IMR-90 (cell line): Measurements from ENCODE around the gene PHACTR3. TPM values are rescaled to one million over a fixed set of nuclear protein-coding genes. Genes with fewer than 3 reads are reported as not detected.

Source experiments
- ATAC-seq: fragments of 200-7000 bp; cut with Tn5 transposase; 2 replicates; pipeline ENCODE4 v1.9.1; 2020; ENCODE audit warnings: low read depth, mild to moderate bottlenecking, moderate library complexity
- BruUV-seq: library from RNA; stranded (reverse); fragments of 400-500 nt; replicated peaks from 2 replicates; lab custom pipeline; 2021; lab: Mats Ljungman, UMichigan
- CTCF ChIA-PET: fragments of 300-600 bp; formaldehyde crosslinking; extraction: SDS; loops from one replicate; lab custom pipeline; 2021; ENCODE audit warnings: antibody characterized with exemption; lab: Yijun Ruan, JAX
- POLR2A ChIA-PET: fragments of 300-600 bp; sonication (Branson Sonifier 250); formaldehyde crosslinking; loops from one replicate; lab custom pipeline; 2022; ENCODE audit warnings: antibody characterized with exemption; ENCODE audit not compliant: unreplicated experiment; lab: Charles Lee
- DNase-seq: peaks from one replicate; pipeline ENCODE4 v3.0.0; 2013
- H2AFZ ChIP-seq: replicated peaks from 2 replicates; pipeline ENCODE3; 2013; ENCODE audit warnings: low read length, mild to moderate bottlenecking; ENCODE audit not compliant: poor library complexity
- H2AK5ac ChIP-seq: 2 replicates; pipeline ENCODE4 v1.6.1; 2013; ENCODE audit warnings: low read depth, low read length, inconsistent platforms
- H2AK9ac ChIP-seq: replicated peaks from 2 replicates; pipeline ENCODE3; 2013; ENCODE audit warnings: mild to moderate bottlenecking, low read depth, low read length, moderate library complexity; ENCODE audit not compliant: poor library complexity
- H2BK120ac ChIP-seq: 2 replicates; pipeline ENCODE4 v1.6.1; 2013; ENCODE audit warnings: low read depth, low read length, inconsistent platforms
- H2BK15ac ChIP-seq: 3 replicates; pipeline ENCODE4 v1.6.1; 2013; ENCODE audit warnings: low read depth, low read length, inconsistent platforms
- H2BK20ac ChIP-seq: 2 replicates; pipeline ENCODE4 v1.6.1; 2013; ENCODE audit warnings: low read depth, mild to moderate bottlenecking, inconsistent platforms, low read length, moderate library complexity
- H2BK5ac ChIP-seq: 2 replicates; pipeline ENCODE4 v1.6.1; 2013; ENCODE audit warnings: mild to moderate bottlenecking, low read depth, low read length, inconsistent platforms; ENCODE audit not compliant: poor library complexity, severe bottlenecking
- H3K14ac ChIP-seq: replicated peaks from 2 replicates; pipeline ENCODE4 v1.6.1; 2013; ENCODE audit warnings: low read depth, low read length, inconsistent platforms
- H3K18ac ChIP-seq: 2 replicates; pipeline ENCODE4 v1.6.1; 2013; ENCODE audit warnings: low read depth, low read length, control low read depth
- H3K23ac ChIP-seq: 2 replicates; pipeline ENCODE4 v1.6.1; 2013; ENCODE audit warnings: low read depth, low read length, inconsistent platforms
- H3K27ac ChIP-seq: 2 replicates; pipeline ENCODE4 v1.5.1; 2013; ENCODE audit warnings: mild to moderate bottlenecking, control low read depth, low read length; ENCODE audit not compliant: insufficient read depth
- H3K27me3 ChIP-seq: 2 replicates; pipeline ENCODE4 v1.6.1; 2013; ENCODE audit warnings: low read length; ENCODE audit not compliant: control insufficient read depth, insufficient read depth
- H3K36me3 ChIP-seq: 2 replicates; pipeline ENCODE4 v1.6.1; 2013; ENCODE audit warnings: low read length, mixed read lengths; ENCODE audit not compliant: control insufficient read depth, insufficient read depth
- H3K4ac ChIP-seq: 2 replicates; pipeline ENCODE4 v1.6.1; 2013; ENCODE audit warnings: low read depth, low read length, inconsistent platforms
- H3K4me1 ChIP-seq: 2 replicates; pipeline ENCODE4 v1.6.1; 2013; ENCODE audit warnings: low read length, mixed read lengths; ENCODE audit not compliant: control insufficient read depth, insufficient read depth
- H3K4me2 ChIP-seq: 2 replicates; pipeline ENCODE4 v1.6.1; 2013; ENCODE audit warnings: low read depth, mild to moderate bottlenecking, control low read depth, low read length, moderate library complexity
- H3K4me3 ChIP-seq: 2 replicates; pipeline ENCODE4 v1.5.1; 2013; ENCODE audit warnings: low read depth, mild to moderate bottlenecking, control low read depth, low read length, moderate library complexity; ENCODE audit not compliant: insufficient read depth
- H3K56ac ChIP-seq: 2 replicates; pipeline ENCODE4 v1.6.1; 2013; ENCODE audit warnings: low read length, inconsistent platforms; ENCODE audit not compliant: insufficient read depth; ENCODE audit errors: extremely low read depth
- H3K79me1 ChIP-seq, 2 experiments: 2 replicates each; pipeline ENCODE4 v1.6.1; 2013; ENCODE audit warnings: low read length in 2 of 2, inconsistent platforms in 1 of 2, low read depth in 1 of 2
- H3K9ac ChIP-seq: 2 replicates; pipeline ENCODE4 v1.6.1; 2013; ENCODE audit warnings: low read depth, low read length, control low read depth
- H3K9me1 ChIP-seq: 2 replicates; pipeline ENCODE4 v1.6.1; 2013; ENCODE audit warnings: low read length, inconsistent platforms; ENCODE audit not compliant: insufficient read depth
- H3K9me3 ChIP-seq: 2 replicates; pipeline ENCODE4 v1.6.1; 2013; ENCODE audit warnings: low read length; ENCODE audit not compliant: control insufficient read depth, insufficient read depth
- H4K20me1 ChIP-seq: 2 replicates; pipeline ENCODE4 v1.6.1; 2013; ENCODE audit warnings: low read length, inconsistent platforms; ENCODE audit not compliant: insufficient read depth
- H4K5ac ChIP-seq: 2 replicates; pipeline ENCODE4 v1.6.1; 2013; ENCODE audit warnings: mild to moderate bottlenecking, low read depth, low read length, control low read depth
- H4K8ac ChIP-seq, 2 experiments: 2 replicates each; pipeline ENCODE4 v1.6.1; 2013; ENCODE audit warnings: low read depth in 2 of 2, low read length in 2 of 2, control low read depth in 1 of 2, inconsistent platforms in 1 of 2
- H4K91ac ChIP-seq: 2 replicates; pipeline ENCODE4 v1.6.1; 2013; ENCODE audit warnings: low read depth, low read length, inconsistent platforms; ENCODE audit not compliant: insufficient read depth
- FOS ChIP-seq: fragments of 150-350 bp; IDR thresholded peaks from 2 replicates; pipeline ENCODE4 v1.6.1; 2016; ENCODE audit warnings: low read depth, low read length
- RAD21 ChIP-seq: IDR thresholded peaks from 2 replicates; pipeline ENCODE4 v1.6.1; 2012; ENCODE audit warnings: low read length, improper control_type of control experiment
- WGBS, 2 experiments: methylation state at CpG; one replicate each; pipeline versions ENCODE4 v1.1.5 to v1.1.7; 2013; ENCODE audit warnings: missing lambda C conversion rate in 2 of 2; ENCODE audit not compliant: insufficient read length in 1 of 2; ENCODE audit errors: extremely low coverage in 2 of 2; 5-methylcytosine and 5-hydroxymethylcytosine counted together
- dilution Hi-C: fragments of 300-500 bp; cut with HindIII; formaldehyde crosslinking; loops from one replicate; pipeline ENCODE4 v1.14.3; 2018; ENCODE audit warnings: low sequenced_read_pairs; ENCODE audit not compliant: unreplicated experiment
- in situ Hi-C: fragments of 300-500 bp; cut with MboI; formaldehyde crosslinking; loops from 3 replicates; pipeline ENCODE4 v1.14.3; 2019; ENCODE audit warnings: low sequenced_read_pairs, inconsistent platforms, mixed read lengths
- intact Hi-C: fragments of 100-400 bp; cut with micrococcal nuclease; formaldehyde crosslinking; loops from 2 replicates; pipeline ENCODE4 v1.10.0; 2022
- polyA plus RNA-seq, 3 experiments: library from polyadenylated mRNA; depleted of rRNA; stranded (reverse); fragments of >200 nt; gene quantifications; 2 replicates each; pipeline ENCODE4 v1.2.3, GENCODE V29; 2012; ENCODE audit warnings: low replicate concordance in 1 of 3
- total RNA-seq: library from RNA; depleted of rRNA; stranded (reverse); fragments of >200 nt; gene quantifications from 2 replicates; pipeline ENCODE4 v1.2.3, GENCODE V29; 2012

PHACTR3 gene
- total and polyA plus RNA-seq, 2 of the 4 experiments (the other 2 are of a cell fraction): not detected

GRCh38 chr20:59802018-59802417 lies 197.7 kb downstream of the PHACTR3 start:
- Histone ChIP-seq H3K4me2 (no peak overlapping the region), H3K4ac (no peak overlapping the region), H3K36me3 (no peaks in the 10 kb centered on the region), H2AK9ac (no peak overlapping the region), H3K4me1 (no peaks in the 10 kb centered on the region), H3K14ac (no peak overlapping the region), H3K27ac (no peak overlapping the region), H2AK5ac (no peak overlapping the region), H3K9me3 (peaks cover 7% of the 10 kb centered on the region; the same call in 1 of the 2 replicates), H4K91ac (no peak overlapping the region), H3K18ac (no peak overlapping the region), H3K23ac (no peak overlapping the region), H3K56ac (no peak overlapping the region), H3K9ac (no peak overlapping the region), H2BK120ac (no peak overlapping the region), H3K27me3 (no peaks in the 10 kb centered on the region), H4K5ac (no peak overlapping the region), H2BK5ac (no peak overlapping the region), H4K20me1 (no peaks in the 10 kb centered on the region), H3K79me1 (no peaks in the 10 kb centered on the region), H3K4me3 (no peak overlapping the region), H4K8ac (no peak overlapping the region), H3K9me1 (no peaks in the 10 kb centered on the region), H2BK20ac (no peak overlapping the region), H2AFZ (no peak overlapping the region), H2BK15ac (no peak overlapping the region)
- DNase-seq: no peak
- POLR2A ChIA-PET: no interaction called here
- intact Hi-C loops: no loop called here
- in situ Hi-C loops: no loop called here
- dilution Hi-C loops: no loop called here
- ATAC-seq: no peak
- CTCF ChIA-PET: no interaction called here
- WGBS, 2 experiments: 33% methylated on average over 1 of the region's 4 CpGs; no CpG with 5 or more reads in 1 of the 2 experiments
- TF ChIP-seq RAD21 (no peak), FOS (no peak)
- BruUV-seq: no TSS peak
